ENCODE results near the gene ZNF236.
"Not testable (repeated sequence)": the region's sequence is repeated elsewhere in the genome, so short reads cannot be mapped to it uniquely, and the experiment has no call there.

The ZNF236 gene

DNA sequence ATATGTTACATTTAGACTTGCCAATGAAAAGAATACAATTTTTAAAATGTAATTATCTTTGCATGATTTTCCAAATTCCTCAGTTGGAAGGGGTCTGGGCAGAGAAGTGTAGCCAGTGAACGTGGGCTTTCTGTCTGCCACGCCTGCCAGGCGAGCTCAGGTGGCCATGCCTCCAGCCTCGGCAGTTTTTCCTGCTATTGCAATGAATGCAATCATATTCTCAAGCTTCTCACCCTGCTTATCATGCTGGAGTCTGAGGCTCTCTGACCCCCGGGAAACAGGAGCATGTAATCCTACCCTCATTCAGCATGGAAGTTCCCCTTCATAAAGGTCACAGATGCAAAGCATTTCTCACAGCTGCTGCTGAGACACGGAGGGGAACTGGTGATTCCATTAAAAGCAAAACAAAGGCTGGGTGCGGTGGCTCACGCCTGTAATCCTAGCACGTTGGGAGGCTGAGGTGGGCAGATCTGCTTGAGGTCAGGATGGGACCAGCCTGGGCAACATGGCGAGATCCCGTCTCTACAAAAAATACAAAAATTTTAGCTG, 155.4 kb downstream of the ZNF236 start:
- peak; percentile 32 for DNase-seq

DNA sequence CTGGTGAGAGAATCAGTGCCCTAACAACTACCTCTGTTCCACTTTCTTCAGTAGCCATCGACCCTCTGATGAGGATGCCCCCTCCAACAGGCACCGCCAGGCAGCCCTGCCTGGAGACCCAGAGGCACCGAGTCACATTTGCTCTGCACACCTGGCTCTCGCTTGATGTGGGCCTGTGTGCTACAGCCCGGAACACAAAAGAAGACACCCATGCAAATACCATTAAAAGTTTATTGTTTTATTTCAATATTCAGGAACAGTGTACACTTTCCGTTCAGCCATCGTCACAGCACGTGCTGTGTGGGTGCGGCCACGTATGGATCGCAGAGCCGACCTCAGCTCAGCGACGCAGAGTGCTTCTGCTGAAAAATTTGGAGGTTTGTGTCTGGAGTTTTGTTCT, 156.3 kb downstream of the ZNF236 start:
- no peak for DNase-seq

DNA sequence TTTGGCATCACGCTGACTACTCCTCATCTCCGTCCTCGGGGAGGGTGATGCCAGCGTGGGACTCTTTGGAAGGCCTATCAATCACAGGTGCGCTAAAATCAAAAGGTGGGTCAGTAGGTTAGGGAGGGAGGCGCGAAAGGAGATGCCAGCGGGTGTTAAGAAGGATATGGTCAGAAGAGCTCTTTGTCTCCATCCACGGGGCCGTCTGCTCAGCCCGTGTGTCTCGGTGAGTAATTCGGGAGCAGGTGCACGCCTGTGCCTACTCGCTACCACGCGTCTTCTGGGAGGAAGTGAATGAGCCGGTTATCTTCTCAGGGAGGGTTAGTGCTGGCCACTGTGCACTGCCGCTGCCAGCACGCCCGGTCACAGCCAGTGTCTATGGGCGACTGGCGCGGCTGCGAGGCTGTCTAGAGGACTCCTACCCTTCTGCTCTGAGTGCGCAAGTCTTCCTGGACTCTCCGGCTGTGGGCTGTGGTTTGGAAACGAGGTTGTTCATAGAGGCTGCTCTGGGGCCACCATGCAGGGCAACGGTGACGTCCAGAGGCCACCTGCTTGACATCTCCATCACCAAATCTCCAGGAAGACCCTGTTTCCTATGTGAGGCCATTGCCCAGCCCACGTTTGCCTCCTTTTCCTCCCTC, 156.9 kb downstream of the ZNF236 start:
- DNase-seq: no peak

DNA sequence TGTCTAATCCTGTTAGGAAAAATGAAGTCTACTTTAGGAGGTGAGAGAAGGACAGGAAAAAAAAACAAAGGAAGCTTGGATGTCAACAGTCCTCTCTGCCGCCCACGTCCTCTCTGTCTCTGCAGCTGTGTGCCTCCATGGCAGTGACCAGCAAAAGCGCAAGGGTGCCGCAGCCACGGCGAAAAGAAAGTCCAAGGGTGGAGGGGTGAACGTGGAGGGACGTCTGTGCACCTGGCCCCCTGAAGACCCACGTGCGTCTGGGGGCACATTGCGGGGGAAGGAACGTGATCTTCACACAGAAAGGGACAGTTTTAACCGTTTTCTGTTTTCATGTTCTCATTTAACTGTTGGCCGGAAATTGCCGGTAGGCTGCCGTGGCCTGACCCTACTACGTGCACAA, 157.5 kb downstream of the ZNF236 start:
- DNase-seq: no peak

DNA sequence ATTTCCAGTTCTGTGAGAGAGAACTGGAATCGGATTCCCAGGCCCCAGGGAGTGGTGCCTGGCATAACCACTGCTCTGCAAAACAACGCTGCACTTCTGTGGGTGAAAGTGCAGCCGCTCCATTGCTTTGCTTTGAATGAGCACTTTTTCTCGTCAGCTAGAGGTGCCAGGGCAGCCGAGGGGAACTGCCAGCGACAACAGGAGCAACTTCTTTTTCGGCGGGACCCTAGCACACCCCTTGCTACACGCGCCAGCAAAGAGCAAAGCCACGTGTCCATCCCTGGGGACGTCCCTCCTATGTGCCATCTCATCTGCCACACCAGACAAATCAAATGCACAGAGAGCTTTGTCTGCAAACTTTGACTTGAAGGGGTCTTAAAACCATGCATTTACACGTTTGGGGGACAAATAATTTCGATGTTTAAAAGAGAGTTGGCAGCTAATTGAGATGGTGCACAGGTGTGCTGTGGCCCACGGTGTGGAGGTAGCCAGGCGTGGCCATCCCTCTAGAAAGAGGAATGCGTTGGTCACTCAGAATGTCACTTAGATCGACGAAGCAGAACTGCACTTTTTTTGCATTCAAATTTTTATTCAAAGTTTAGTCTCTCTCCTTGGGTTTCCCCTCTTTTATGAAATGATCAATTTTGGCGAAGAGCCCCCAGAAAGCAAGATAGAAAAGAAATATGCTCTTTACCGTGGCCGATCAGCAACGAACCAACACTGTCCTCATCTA, 158.5 kb downstream of the ZNF236 start:
- no peak for DNase-seq

DNA sequence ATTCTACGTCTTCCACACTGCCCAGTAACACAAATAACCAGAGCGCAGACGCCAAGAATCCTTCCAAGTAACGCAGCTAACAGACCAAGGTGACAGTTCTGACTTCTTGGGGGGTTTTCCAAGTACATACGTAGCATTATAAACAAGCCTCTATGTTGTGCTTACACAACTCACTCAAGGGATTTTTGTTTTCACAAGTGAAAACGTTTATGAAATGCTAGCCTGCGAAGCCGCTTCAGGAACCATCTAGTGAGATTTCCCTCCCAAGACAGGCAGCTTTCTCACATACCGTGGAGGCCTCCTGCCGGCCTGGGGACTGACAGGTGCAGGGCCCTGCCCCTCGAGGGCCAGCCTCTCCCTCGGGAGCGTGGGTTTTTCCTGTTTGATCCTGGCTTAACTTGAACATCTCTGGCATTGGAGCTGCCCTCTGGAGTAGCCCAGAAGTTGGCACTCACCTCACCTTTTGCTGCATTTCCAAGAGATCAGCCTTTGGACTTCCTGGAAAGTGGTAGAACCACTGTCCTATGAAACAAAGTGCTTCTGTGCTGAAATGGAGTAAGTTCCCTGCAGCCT, 159.1 kb downstream of the ZNF236 start:
- DNase-seq: no peak

DNA sequence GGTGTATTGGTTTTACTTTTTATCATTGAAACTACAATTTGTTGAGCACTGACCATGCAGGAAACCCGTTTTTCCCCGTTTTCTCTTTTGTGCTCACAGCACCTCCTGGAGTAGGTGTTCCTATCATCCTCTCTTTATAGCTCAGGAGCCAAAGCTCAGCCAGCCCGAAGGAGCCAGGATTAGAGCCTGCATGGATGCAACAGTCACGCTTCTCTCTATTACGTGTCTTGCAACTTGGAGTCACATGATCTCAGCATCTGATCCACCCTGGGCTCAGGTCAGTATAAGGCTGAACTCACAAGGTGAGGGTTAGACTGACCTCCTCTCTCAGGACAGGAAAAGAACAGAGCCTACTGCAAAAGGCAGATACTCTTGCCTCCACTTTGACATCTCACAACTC, 159.7 kb downstream of the ZNF236 start:
- DNase-seq: no peak

DNA sequence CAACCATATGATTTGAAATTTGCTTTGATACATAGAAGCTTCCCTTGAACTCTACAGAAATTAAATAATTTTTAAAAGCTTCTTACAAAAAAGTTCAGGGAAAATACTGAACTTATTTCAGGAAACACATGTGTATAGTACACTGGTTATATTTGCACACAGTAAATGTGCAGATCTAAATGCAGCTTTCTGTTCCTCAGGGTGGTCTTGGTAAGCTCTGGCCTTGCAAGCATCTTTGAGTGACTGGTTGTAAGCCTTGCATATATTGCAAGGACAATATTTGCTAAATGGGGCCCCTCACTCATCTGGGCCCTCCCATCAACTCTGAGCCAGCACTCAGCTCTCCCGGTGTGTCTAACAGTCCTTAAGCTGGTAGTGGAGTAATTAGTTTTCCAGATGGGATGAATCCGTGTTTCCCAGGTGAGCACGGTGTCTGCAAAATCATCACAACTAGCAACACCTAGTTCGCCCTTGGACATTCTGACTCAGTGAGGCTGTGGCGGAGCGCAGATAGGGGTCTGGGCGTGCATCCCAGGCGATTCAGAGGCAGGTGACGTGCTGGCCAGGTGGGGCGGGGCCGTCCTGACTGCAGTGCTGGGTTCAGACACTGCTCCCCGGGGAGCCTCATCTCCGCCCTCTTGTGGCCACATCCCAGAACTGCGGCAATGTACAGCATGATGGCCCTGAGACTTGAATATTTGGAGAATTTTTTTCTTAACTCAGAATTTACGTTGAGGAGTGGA, 160.7 kb downstream of the ZNF236 start:
- peak; percentile 82 for DNase-seq

DNA sequence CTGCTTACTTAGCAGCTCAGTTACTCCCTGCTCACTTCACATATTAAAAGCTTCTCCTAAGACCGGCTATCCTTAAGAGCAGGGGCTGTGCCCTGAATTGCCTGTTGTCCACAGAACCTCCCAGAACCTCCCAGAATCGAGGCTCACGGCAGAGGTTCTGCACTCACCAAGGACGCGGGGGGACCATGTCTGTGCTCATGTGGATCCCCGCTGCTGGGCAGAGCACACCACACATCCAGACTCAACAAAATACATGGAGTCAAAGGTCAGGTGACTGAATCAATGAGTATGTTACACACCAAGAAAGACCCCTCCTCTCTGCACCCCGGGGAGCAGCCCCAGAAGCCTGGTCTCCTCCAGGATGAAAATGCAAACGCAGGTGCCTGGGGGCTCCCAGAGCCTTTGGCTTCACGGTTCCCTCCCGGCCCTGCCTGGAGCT, 161.3 kb downstream of the ZNF236 start:
- DNase-seq: no peak

DNA sequence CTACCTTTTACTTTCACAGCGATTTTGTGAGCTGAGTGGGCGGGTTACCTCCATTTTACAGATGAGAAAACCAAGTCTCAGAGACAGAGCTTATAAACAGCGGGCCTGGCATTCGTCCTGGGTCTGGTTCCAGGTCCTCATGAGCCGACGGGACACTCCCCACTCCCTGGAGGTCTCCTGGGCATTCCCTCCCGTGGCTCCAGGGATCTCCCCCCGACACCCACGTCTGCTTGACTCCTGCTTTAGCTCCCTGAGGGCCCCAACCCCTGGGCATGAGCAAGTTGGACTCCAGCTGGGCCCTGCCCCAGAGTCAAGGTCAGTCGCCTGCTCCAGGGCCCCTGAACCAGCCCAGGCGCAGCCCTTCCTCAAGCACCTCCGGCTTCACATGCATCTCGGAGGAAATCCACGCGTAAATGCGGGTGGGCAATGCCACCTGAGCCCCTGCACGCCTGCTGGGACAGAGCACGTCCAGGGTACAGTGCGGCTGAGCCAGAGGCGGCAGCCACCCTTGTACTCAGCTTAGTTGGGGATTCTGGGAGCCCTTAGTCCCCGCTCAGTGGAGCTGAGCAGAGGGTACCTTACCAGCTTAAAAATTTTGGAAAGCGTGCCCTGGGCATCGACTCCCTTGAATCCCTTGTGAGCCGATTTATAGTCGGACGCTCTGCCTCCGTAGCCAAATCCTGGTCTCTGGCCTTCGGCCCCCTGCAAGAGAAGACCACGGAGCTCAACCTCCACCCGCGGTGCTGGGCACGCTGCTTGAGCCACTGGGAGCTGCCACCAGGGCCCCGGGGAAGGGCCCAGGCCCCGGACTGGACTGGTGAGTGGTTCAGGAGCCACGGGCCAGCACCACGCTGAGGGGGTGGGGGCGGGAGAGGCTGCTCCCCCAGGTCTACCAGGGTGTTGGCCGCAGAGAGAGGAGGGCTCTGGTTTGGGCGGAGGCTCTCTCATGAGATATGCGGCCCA, 162.1 kb downstream of the ZNF236 start:
- DNase-seq: no peak

DNA sequence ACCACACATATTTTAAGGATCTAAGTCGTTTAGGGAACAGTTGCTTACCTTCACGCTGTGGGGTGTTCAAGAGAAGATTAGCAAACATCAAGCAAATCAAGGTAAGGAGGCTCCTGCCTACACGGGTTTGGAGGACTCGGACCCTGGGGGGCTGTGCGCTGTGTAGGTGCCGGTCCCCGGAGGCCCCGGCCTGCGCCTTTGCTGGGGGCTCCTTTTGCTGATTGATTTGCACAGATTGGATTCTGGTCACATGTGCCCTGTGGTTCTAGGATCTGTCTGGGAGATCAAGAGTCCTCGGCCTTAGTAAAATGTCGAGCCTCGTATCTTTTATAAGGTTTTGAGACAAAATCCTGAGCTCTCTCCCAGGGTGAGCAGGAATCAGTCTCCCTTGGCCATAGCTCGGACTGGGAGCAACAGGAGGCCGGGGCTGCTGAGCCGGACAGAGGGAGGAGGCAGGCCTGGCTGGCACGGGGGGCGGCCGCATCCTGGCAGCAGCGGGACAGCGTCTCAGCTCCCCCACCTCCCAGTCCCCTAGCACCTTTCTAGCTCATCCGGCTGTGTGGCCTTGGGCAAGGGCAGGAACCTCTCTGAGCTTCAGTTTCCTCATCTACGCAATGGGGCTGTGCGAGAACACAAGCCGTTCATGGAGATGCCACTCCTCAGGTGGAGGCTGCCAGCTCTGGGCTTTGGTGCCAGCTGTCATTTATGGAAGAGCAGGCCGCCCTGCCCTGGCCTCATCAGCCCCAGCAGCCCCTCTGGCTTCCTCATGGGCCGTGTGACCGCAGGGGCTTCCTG, 163.0 kb downstream of the ZNF236 start:
- no peak for DNase-seq

DNA sequence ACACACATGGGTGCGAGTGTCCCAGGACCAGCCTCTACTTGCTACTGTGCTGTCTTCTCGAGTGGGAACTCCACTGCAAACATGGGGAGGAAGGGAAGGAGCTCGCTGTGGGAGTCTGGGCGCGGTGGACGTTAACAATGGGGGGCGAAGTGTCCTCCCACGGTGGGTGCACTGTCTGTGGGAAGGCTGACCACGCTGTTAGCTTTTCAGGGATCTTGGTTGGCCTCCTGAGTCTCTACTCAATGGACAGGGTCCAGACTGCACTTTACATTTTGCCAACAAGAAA, 163.5 kb downstream of the ZNF236 start:
- no peak for DNase-seq

DNA sequence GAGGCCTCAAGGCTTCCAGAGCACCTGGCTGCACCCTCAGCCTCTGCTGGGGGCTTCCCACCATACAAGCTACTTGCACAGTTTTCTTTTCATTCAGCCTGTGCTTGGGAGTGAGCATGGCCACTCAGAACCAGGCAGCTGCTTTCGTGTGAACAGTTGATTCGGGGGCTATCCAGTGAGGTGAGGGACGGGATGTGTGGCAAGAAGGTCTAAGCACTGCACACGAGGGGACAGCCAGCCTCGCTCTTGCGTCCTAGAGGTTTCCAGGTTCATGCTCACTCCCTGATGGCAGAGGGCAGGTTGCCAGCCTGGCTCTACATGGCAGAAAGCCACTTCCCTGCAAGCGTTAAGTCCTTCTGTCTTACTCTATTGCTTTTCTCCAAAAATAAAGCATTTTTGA, 164.0 kb downstream of the ZNF236 start:
- no peak for DNase-seq

DNA sequence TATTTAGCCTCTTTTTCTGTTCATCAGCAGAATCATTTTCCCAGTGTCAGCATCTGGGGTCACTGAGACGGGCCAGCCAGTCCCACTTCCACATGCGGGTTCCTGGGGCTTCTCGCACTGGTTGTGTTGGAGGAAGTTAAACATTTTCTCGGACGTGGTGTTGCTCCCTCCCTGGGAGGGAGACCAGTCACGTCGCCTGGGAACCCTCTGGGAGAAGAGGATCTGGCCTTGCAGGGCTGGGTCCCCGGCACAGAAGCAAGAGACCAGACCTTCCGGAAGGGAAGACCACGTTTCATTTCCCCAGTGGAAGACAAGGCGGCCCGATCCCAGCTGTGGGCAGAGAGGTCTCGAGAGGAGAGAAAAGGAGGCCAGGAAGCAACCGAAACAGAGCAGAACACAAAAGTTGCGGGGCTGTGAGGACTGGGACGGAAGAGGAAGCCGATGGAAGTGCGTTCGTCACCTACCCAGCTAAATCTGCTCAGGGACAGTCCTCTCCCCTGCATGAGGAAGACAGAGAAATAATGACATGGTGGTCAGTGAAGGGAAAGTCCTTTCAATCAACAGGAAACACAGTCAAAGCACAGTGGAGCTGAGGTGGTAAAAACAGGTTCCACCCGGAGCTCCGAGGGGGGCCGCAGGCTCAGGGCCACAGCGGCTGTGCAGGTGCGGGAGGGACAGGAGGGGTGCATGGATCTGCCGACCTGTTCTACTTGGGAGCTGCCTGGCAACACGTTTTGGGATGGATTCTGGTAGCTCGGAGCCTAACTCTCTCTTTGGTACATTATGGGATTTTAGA, 165.9 kb downstream of the ZNF236 start:
- no peak for DNase-seq

DNA sequence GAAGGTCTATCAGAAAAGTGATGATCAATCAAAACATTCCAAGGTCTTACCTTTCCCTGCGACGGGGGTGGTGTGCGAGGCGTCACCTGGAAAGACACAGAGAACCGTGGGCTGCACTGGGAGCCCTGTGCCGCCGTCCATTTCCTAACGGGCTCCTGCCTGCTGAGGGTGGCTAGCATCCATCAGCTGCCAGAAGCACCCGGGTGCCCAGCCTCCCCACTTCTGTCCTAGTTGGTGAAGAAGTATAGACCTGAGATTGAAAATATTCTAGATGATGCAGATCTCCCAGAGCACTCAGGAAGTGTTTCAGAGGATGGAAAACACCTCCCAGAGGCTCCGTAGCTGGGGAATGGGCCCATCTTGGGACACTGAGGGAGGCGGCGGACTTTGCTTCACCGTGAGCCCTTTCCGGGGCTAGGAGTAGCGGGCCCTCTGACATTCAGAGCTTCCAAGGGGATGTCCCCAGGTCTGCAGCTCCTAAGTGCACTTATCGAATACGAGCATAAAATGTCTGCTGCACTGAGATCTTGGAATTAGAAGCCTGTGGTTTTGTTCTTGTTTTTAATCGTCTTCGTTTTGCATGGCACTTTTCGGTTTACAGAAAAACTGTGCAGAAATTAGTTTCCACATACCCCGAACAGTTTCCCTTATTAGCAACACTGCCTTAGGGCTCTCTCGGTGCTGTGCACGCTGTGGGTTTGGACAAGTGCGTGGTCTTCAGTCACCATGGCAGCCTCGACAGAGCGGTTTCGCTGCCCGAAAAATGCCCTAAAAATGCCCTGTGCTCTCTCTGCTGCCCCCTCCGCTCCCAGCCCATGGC, 166.7 kb downstream of the ZNF236 start:
- DNase-seq: no peak

DNA sequence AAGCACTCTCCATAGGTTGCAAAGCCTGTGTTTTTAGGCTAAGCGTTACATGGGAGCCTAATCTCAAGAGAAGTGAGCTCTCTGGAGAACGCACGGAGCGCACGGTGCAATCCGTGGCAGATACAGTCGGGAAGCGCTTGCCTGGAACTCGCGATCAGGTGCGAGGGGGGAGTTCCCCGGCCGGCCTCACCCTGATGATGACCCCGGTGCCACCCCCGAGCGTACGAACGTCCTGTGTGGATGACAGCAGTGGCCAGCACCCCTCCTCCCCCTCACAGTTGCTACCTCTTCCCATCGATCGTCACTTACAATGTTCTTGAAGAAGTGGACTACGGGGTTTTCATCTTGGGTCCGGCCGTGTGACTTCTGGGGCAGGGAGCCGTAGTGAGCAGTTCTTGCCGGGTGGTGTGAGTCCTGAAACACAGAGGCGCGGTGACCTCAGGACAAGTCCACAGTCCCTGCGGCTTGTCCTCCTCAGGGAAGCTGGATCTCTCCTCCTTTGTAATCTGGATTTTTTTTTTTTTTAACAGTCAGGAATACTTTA, 167.4 kb downstream of the ZNF236 start:
- no peak for DNase-seq

DNA sequence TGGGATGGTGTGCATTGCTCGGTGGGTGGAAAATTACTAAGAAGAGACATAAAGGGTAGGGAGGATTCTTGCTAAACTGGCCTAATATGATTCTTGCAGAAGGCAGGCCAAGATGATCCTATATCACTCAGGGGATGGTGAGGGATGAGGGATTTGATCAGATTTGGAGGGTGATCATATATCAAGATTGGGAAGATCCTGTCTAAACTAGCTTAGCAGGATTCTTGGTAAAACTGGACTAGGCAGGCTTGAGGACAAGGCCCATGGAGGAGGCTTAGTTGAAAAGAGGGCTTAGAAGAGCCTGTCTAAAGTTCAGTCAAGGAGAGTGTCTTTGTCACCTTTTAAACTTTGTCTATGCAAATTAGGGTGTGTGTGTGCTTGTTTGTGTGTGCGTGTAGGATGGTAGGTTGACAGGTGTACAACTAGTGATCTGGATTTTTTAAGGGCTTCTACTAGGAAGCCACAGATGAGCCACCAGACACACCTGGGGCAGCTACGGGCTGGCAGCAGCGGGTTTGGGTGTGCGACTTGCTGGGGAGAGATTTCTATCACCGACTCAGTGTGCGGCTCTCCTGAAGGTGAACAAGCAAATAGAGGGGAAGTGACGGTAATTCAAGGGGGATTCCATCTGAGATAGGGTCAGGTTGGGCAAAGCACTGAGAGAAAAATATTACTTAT, 168.1 kb downstream of the ZNF236 start:
- DNase-seq: not testable (repeated sequence)

DNA sequence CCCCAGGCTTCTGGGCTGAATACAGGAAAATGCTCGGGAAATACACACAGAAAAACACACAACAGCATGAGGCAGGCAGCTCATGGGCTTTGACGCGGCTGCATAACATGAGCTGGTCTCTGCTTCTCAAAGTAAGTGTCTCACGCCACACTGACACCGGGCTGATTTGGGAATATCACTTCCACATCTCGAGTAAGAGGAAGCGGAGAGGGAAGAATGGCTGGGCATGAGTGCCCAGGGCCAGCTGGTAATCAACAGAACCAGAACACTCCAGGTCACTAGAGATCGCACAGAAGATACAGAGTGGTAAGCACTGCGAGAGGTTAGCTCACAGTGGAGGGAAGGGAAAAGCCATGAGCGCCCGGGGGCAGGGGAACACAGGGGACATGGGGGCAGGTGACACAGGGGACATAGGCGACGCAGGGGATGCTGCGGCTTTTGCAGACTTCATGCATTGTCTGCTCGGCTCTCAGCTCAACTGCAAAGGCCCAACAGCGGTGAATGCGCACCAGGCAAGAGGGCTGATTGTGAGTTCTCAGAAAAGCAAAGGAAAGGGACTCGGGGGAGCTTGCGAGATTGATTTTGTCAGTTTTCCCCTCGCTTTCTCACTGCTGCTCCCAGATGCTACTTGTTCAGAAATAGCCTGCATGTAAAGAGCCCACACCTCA, 168.8 kb downstream of the ZNF236 start:
- no peak for DNase-seq
